AG04449 (cell line): ENCODE measurements around the gene WDR35.
"Not testable (repeated sequence)": the region's sequence is repeated elsewhere in the genome, so short reads cannot be mapped to it uniquely, and the experiment has no call there.

Experiments used
- CTCF ChIA-PET: fragments of 350-600 bp; formaldehyde crosslinking; extraction: SDS; loops from one replicate; lab custom pipeline; 2021; ENCODE audit warnings: antibody characterized with exemption; lab: Yijun Ruan, JAX
- POLR2A ChIA-PET: fragments of 400-600, 350-600 bp; formaldehyde crosslinking; extraction: SDS; loops from one replicate; lab custom pipeline; 2020; ENCODE audit warnings: antibody characterized with exemption, inconsistent platforms; lab: Yijun Ruan, JAX
- DNase-seq: peaks from one replicate; pipeline ENCODE4 v3.0.0-alpha.2; 2010; ENCODE audit warnings: low read depth, low spot score
- H3K4me3 ChIP-seq: 2 replicates; pipeline ENCODE4 v1.5.1; 2011; ENCODE audit warnings: low read depth, mild to moderate bottlenecking, control low read depth, low read length
- CTCF ChIP-seq: IDR thresholded peaks from one replicate; pipeline ENCODE4 v1.5.1; 2011; ENCODE audit warnings: mild to moderate bottlenecking, moderate library complexity, low read length, control low read depth, inconsistent platforms; ENCODE audit not compliant: insufficient read depth; ENCODE audit errors: missing control alignments

WDR35 gene

GRCh38 chr2:19883486-19883885 is 106.4 kb downstream of the WDR35 start:
- TF ChIP-seq CTCF: no peak
- ChIA-PET CTCF (no interaction called here), POLR2A (no interaction called here)

GRCh38 chr2:19882286-19882685 is 107.6 kb downstream of the WDR35 start:
- ChIA-PET POLR2A (no interaction called here), CTCF (no interaction called here)
- no peak for TF ChIP-seq CTCF
- H3K4me3 ChIP-seq: no peak overlapping the region
- DNase-seq: no peak

More at GRCh38 chr2:19883486-19883885, 106.4 kb downstream of the WDR35 start:
- no peak for DNase-seq
- H3K4me3 ChIP-seq: no peak overlapping the region

- CTCF ChIA-PET: no interaction called here
- no peak overlapping the region for H3K4me3 ChIP-seq
- POLR2A ChIA-PET: no interaction called here
- TF ChIP-seq CTCF: no peak
- no peak for DNase-seq
Measured at GRCh38 chr2:19881908-19882265, 108.0 kb downstream of the WDR35 start.

- ChIA-PET CTCF (no interaction called here), POLR2A (no interaction called here)
- TF ChIP-seq CTCF: no peak
- no peak overlapping the region for H3K4me3 ChIP-seq
- no peak for DNase-seq
Measured at GRCh38 chr2:19881221-19881907, 108.5 kb downstream of the WDR35 start.

GRCh38 chr2:19880191-19880590 is 109.7 kb downstream of the WDR35 start:
- DNase-seq, H3K4me3 ChIP-seq, CTCF ChIA-PET, POLR2A ChIA-PET: not testable (repeated sequence)

GRCh38 chr2:19879120-19879519 is 110.8 kb downstream of the WDR35 start:
- no peak for TF ChIP-seq CTCF
- ChIA-PET CTCF (no interaction called here), POLR2A (no interaction called here)
- H3K4me3 ChIP-seq: no peak overlapping the region
- no peak for DNase-seq

- ChIA-PET CTCF (no interaction called here), POLR2A (no interaction called here)
- H3K4me3 ChIP-seq: no peak overlapping the region
- DNase-seq: no peak
- no peak for TF ChIP-seq CTCF
Measured at GRCh38 chr2:19878268-19879046, 111.4 kb downstream of the WDR35 start.
